ENCODE data around the gene TNRC6C.
"Not testable (repeated sequence)": the region's sequence is repeated elsewhere in the genome, so short reads cannot be mapped to it uniquely, and the experiment has no call there.

TNRC6C gene

GRCh38 chr17:77930780-77931768, 27.4 kb upstream of the TNRC6C start:
- no peak for DNase-seq (ENCODE audit: low read depth, low spot score)

GRCh38 chr17:77933777-77934398, 24.6 kb upstream of the TNRC6C start:
- DNase-seq (ENCODE audit: low read depth, low spot score), result no peak

GRCh38 chr17:77935121-77935571, 23.4 kb upstream of the TNRC6C start:
- no peak for DNase-seq (ENCODE audit: low read depth, low spot score)

GRCh38 chr17:77935744-77936143, 22.8 kb upstream of the TNRC6C start:
- not testable (repeated sequence) for DNase-seq (ENCODE audit: low read depth, low spot score)

- DNase-seq (ENCODE audit: low read depth, low spot score), result no peak
These were observed 21.6 kb upstream of the TNRC6C start for GRCh38 chr17:77936881-77937280.

GRCh38 chr17:77941004-77941403, 17.5 kb upstream of the TNRC6C start:
- no peak for DNase-seq (ENCODE audit: low read depth, low spot score)

- no peak for DNase-seq (ENCODE audit: low read depth, low spot score)
These were observed 16.2 kb upstream of the TNRC6C start for GRCh38 chr17:77942112-77942988.

- DNase-seq (ENCODE audit: low read depth, low spot score), result no peak
These were observed 14.5 kb upstream of the TNRC6C start for GRCh38 chr17:77943971-77944370.

GRCh38 chr17:77944390-77945222, 13.9 kb upstream of the TNRC6C start:
- no peak for DNase-seq (ENCODE audit: low read depth, low spot score)

- DNase-seq (ENCODE audit: low read depth, low spot score), result no peak
These were observed 11.4 kb upstream of the TNRC6C start for GRCh38 chr17:77946900-77947645.

- peak; percentile 75 for DNase-seq (ENCODE audit: low read depth, low spot score)
These were observed 9.8 kb upstream of the TNRC6C start for GRCh38 chr17:77948690-77949114.

GRCh38 chr17:77951123-77951522, 7.4 kb upstream of the TNRC6C start:
- no peak for DNase-seq (ENCODE audit: low read depth, low spot score)

- no peak for DNase-seq (ENCODE audit: low read depth, low spot score)
These were observed 6.1 kb upstream of the TNRC6C start for GRCh38 chr17:77952368-77952767.

GRCh38 chr17:77957235-77957856, 1.2 kb upstream of the TNRC6C start:
- DNase-seq (ENCODE audit: low read depth, low spot score), result peak; percentile 44

GRCh38 chr17:77958716-77959125, 218 bp downstream of the TNRC6C start:
- DNase-seq (ENCODE audit: low read depth, low spot score), result no peak

- peak; percentile 58 for DNase-seq (ENCODE audit: low read depth, low spot score)
These were observed 823 bp downstream of the TNRC6C start for GRCh38 chr17:77959126-77959925.

GRCh38 chr17:77959926-77960521, 1.5 kb downstream of the TNRC6C start:
- DNase-seq (ENCODE audit: low read depth, low spot score), result peak; percentile 55

- DNase-seq (ENCODE audit: low read depth, low spot score), result peak; percentile 10
These were observed 3.2 kb downstream of the TNRC6C start for GRCh38 chr17:77961741-77962140.
